ENCODE data around the gene MRGPRF. TPM values are rescaled to one million over a fixed set of nuclear protein-coding genes. Genes with fewer than 3 reads are reported as not detected.
A peak's percentile ranks its signal among the peaks of the same experiment; 100 is the strongest.

Gene MRGPRF
- total RNA-seq, 3 donors from 2014 or later, result 5.9 to 21.3 (median 12.9) TPM

DNA sequence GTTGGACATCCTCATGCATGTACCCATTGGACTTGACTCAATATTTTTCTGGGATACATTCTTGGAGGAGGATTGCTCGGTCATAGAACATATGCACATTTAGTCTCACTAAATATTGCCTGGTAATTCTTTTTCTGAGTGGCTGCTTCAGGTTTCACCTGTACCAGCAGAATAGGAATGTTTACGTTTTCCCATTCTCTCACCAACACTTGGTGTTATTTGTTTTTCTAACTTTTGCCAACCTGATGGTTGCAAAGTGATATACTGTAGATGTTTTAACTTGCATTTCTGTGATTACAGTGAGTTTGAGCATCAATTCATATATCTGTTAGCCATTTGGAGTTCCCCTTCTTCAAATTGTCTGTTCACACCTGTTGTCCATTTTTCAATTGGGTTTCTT is 30.9 kb downstream of the MRGPRF start:
- DNase-seq (ENCODE audit: low spot score in 2 of 2), result no peak
- Histone ChIP-seq H3K27ac (no peak overlapping the region), H3K4me1 (no peaks in the 10 kb centered on the region), H3K36me3 (no peaks in the 10 kb centered on the region), H3K4me3 (no peak overlapping the region), H3K27me3 (no peaks in the 10 kb centered on the region), H3K9me3 (peaks cover 0 to 12% of the 10 kb centered on the region in 2 donors)
- intact Hi-C loops (cut with DNase I; ENCODE audit: low total_unique reads), result no loop called here
- TF ChIP-seq, protein P1, sequence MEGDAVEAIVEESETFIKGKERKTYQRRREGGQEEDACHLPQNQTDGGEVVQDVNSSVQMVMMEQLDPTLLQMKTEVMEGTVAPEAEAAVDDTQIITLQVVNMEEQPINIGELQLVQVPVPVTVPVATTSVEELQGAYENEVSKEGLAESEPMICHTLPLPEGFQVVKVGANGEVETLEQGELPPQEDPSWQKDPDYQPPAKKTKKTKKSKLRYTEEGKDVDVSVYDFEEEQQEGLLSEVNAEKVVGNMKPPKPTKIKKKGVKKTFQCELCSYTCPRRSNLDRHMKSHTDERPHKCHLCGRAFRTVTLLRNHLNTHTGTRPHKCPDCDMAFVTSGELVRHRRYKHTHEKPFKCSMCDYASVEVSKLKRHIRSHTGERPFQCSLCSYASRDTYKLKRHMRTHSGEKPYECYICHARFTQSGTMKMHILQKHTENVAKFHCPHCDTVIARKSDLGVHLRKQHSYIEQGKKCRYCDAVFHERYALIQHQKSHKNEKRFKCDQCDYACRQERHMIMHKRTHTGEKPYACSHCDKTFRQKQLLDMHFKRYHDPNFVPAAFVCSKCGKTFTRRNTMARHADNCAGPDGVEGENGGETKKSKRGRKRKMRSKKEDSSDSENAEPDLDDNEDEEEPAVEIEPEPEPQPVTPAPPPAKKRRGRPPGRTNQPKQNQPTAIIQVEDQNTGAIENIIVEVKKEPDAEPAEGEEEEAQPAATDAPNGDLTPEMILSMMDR (IDR thresholded peaks at IDR 0.05), result no peak
- TF ChIP-seq POLR2A (IDR thresholded peaks at IDR 0.05) (no peak), POLR2AphosphoS5 (IDR thresholded peaks at IDR 0.05) (no peak)

DNA sequence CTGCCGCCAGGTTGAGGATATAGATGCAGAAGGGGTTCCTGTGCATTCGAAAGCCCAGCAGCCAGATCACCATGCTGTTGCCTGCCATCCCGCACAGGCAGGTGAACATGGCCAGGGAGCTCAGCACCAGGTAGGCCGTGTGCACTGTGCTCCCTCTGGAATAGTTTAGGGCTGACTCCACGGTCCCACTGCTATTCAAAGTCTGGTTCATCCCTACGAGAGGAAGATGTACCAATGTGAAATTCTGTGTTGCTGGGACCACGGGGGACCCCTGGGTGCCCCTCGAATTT is 32.3 kb downstream of the MRGPRF start, which contains the start of gene MRGPRD:
MRGPRD (minus strand) TSS at position 211 of the 290 bp plus-strand sequence; CDS start at position 211, 0 bp downstream.
- H3K4me3 ChIP-seq, result no peak within 1 kb of the TSS
- DNase-seq (ENCODE audit: low spot score in 2 of 2), result peak in 1 of 2 donors; percentile 10
- TF ChIP-seq POLR2A (IDR thresholded peaks at IDR 0.05), result no peak
- TF ChIP-seq, protein P1 (IDR thresholded peaks at IDR 0.05), result no peak
- TF ChIP-seq POLR2AphosphoS5 (IDR thresholded peaks at IDR 0.05), result no peak
- H3K27me3 ChIP-seq, result no peaks in the 10 kb centered on the region
- peaks cover 0 to 4% of the 10 kb centered on the region in 2 donors for H3K9me3 ChIP-seq
- no peaks in the 10 kb centered on the region for H3K4me1 ChIP-seq
- H3K36me3 ChIP-seq, result no peaks in the 10 kb centered on the region
- H3K27ac ChIP-seq, result no peak within 1 kb of the TSS
- intact Hi-C loops (cut with DNase I; ENCODE audit: low total_unique reads), result no loop called here

DNA sequence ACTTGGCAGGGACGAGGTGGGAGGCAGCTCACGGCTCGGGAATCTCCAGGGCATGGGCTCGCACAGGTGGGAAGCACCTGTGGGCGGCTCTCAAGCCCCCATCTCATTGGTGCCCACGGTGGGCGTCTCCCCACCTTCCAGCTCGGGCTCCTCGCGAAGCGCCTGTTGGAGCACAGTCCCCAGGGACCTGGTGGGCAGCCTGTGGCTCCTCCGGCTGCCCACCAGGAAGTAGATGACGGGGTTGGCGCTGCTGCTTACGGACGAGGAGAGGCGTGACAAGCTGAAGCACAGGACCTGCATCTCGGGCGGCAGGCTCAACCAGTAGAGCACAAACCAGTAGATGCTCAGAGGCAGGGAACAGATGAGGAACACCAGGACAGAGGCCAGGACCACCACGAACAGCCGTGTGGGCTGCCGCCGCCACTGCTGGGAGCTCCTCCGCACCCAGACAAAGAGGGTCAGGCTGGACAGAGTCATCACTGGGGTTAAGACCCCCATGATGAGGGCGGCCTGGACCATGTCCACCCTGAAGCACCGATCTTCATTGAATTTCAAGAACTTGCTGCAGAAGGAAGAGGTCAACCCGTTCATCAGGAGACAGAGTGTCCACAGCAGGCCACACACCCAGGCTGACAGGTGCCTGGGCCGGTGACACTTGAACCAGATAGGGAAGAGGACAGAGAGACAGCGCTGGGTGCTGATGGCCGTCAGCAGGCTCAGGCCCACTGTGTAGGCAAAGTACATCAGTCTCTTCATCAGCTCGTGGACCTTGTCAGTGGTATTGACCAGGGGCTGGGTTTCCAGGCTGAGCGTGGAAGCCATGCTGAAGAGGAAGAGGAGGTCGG is 32.9 kb downstream of the MRGPRF start:
- TF ChIP-seq POLR2AphosphoS5 (IDR thresholded peaks at IDR 0.05), result no peak
- TF ChIP-seq POLR2A (IDR thresholded peaks at IDR 0.05), result no peak
- TF ChIP-seq, protein P1 (IDR thresholded peaks at IDR 0.05), result no peak
- no peaks in the 10 kb centered on the region for H3K36me3 ChIP-seq
- H3K9me3 ChIP-seq, result peaks cover 0 to 4% of the 10 kb centered on the region in 2 donors
- intact Hi-C loops (cut with DNase I; ENCODE audit: low total_unique reads), result no loop called here
- peak in 1 of 2 donors; percentile 28 for DNase-seq (ENCODE audit: low spot score in 2 of 2)
- no peaks in the 10 kb centered on the region for H3K4me1 ChIP-seq
- no peak overlapping the region for H3K4me3 ChIP-seq
- no peaks in the 10 kb centered on the region for H3K27me3 ChIP-seq
- H3K27ac ChIP-seq, result no peak overlapping the region

DNA sequence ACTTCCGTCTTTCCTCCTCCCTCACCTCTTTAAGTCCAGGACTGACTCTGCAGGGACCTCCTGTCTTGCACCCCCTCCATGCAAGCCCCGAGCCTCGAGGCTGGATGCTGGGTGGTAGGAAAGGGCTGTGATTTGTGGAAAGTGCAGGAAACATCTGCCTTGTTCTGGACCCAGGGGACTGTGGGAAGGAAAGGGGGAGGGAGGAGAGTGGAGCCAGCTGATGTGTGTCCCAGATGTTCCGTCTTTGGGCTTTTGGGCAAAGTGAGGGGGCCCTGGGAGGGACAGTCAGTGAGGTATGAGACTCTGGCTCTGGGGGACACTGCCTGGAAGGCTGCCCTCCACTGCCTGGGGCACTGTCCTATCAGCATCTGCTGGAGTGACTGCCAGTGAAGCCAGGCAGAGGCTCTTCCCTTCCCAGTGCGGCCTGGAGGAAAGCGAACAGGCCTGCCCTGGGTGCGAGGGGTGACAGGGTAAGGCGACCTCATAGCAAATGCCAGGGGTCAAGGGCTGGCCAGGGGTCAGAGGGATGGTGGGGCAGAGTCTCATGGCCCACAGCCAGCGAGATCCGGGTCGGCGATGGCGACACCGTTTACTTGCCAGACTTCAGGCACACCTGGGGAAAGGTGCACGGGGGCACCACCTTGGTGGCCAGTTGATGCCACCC is 34.0 kb downstream of the MRGPRF start:
- intact Hi-C loops (cut with DNase I; ENCODE audit: low total_unique reads), result no loop called here
- no peaks in the 10 kb centered on the region for H3K27me3 ChIP-seq
- no peaks in the 10 kb centered on the region for H3K4me1 ChIP-seq
- H3K36me3 ChIP-seq, result no peaks in the 10 kb centered on the region
- peaks cover 0 to 4% of the 10 kb centered on the region in 2 donors for H3K9me3 ChIP-seq
- peak in 1 of 2 donors; percentile 45 for DNase-seq (ENCODE audit: low spot score in 2 of 2)
- H3K4me3 ChIP-seq, result no peak overlapping the region
- no peak overlapping the region for H3K27ac ChIP-seq
- TF ChIP-seq POLR2A (IDR thresholded peaks at IDR 0.05) (no peak), POLR2AphosphoS5 (IDR thresholded peaks at IDR 0.05) (no peak)
- TF ChIP-seq, protein P1 (IDR thresholded peaks at IDR 0.05), result no peak

DNA sequence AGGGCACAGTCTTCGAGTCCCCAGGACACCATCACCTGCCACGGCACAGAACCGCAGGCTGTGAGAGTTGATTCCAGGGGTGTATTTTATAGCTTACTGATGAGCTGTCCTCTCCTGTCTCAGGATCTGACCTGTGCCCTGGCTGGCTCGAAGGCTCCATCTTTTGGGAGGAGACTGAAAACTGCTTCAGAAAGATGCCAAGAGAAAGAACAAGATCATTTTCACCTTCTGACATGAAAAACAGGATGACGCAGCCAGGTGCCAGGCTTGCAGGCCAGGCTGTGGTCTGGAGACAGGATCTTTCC is 34.5 kb downstream of the MRGPRF start:
- H3K9me3 ChIP-seq, result peaks cover 0 to 4% of the 10 kb centered on the region in 2 donors
- no peaks in the 10 kb centered on the region for H3K4me1 ChIP-seq
- H3K36me3 ChIP-seq, result no peaks in the 10 kb centered on the region
- no peak for DNase-seq (ENCODE audit: low spot score in 2 of 2)
- no peak overlapping the region for H3K4me3 ChIP-seq
- H3K27ac ChIP-seq, result no peak overlapping the region
- H3K27me3 ChIP-seq, result no peaks in the 10 kb centered on the region
- TF ChIP-seq POLR2AphosphoS5 (IDR thresholded peaks at IDR 0.05) (no peak), POLR2A (IDR thresholded peaks at IDR 0.05) (no peak)
- TF ChIP-seq, protein P1 (IDR thresholded peaks at IDR 0.05), result no peak
- intact Hi-C loops (cut with DNase I; ENCODE audit: low total_unique reads), result no loop called here

Data from breast epithelium (tissue), 4 donors.